GM06990 (cell line): ENCODE results near the gene TCF4.

ENCODE experiments used
- DNase-seq: peaks from one replicate; pipeline ENCODE4 v3.0.0-alpha.2; 2011; ENCODE audit not compliant: insufficient read length; ENCODE audit errors: extremely low read depth
- H3K27me3 ChIP-seq: replicated peaks from 2 replicates; pipeline ENCODE4 v1.6.0; 2011; ENCODE audit warnings: low read length; ENCODE audit not compliant: control insufficient read depth, insufficient read depth
- H3K36me3 ChIP-seq: 2 replicates; pipeline ENCODE4 v1.5.1; 2011; ENCODE audit warnings: low read length; ENCODE audit not compliant: control insufficient read depth, insufficient read depth
- H3K4me3 ChIP-seq: replicated peaks from 2 replicates; pipeline ENCODE4 v1.5.1; 2011; ENCODE audit warnings: low read depth, mild to moderate bottlenecking, control low read depth, low read length
- TF ChIP-seq, protein P1 (sequence below): IDR thresholded peaks from 2 replicates; pipeline ENCODE4 v1.5.1; 2011; ENCODE audit warnings: low read length, control low read depth, mild to moderate bottlenecking, inconsistent platforms; ENCODE audit not compliant: insufficient read depth, poor library complexity, severe bottlenecking

Gene TCF4

DNA sequence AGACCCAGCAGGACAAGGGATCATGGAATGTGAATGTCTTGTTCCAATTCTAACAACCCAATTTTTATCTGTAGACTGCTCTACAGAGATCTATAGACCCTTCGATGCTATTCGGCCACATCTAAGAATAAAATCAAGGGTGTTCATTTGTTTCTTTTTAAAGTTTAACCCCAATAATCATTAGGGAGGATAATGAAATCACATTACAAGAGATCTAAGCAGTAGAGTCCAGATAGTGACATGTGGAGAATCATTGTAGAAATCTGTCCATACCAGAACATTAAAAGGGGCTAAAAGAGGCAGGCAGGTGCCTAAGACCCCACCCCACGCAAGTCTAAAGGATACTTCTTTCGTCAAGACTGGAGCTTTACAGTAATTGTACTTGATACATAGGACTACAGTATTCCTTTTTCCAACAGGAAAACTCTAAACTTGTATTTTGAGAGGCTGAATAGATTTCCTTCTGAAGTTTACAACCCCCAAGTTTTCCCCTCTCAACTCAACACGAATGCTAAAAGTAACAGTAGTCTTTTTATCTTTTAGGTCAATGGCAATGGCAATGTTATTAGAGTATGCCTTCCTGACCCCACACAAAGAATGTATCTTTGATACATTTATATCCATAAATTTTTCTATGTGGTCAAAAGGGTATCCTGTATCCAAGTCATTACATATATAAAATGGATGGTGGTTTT, 183.7 kb downstream of the TCF4 start:
- no peak overlapping the region for H3K4me3 ChIP-seq

DNA sequence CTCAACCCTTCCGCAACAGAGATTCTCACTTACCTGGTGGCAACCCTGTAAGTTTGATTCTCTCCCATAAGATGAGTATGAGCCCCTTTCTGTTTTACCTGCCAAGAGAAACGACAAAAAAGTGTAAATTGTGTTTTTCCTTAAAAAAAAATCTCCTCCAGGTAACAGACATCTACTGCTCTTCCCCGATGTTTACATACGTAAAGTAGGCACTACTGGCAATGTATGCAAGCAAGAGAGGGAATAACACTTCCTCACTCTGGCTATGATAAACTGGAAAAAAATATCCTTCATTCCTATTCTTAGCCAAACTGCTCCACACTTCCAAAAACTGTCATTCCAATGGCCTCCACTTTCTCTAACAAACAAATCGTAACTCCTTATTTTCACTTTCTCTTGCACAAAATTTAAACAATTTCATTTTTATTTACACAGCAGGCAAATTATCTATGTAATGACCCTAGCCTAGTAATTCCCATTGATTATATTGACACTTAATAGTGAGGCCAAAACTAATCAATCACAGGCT, 184.5 kb downstream of the TCF4 start:
- no peaks in the 10 kb centered on the region for H3K27me3 ChIP-seq
- TF ChIP-seq, protein P1, sequence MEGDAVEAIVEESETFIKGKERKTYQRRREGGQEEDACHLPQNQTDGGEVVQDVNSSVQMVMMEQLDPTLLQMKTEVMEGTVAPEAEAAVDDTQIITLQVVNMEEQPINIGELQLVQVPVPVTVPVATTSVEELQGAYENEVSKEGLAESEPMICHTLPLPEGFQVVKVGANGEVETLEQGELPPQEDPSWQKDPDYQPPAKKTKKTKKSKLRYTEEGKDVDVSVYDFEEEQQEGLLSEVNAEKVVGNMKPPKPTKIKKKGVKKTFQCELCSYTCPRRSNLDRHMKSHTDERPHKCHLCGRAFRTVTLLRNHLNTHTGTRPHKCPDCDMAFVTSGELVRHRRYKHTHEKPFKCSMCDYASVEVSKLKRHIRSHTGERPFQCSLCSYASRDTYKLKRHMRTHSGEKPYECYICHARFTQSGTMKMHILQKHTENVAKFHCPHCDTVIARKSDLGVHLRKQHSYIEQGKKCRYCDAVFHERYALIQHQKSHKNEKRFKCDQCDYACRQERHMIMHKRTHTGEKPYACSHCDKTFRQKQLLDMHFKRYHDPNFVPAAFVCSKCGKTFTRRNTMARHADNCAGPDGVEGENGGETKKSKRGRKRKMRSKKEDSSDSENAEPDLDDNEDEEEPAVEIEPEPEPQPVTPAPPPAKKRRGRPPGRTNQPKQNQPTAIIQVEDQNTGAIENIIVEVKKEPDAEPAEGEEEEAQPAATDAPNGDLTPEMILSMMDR = no peak
- H3K36me3 ChIP-seq = no peaks in the 10 kb centered on the region
- no peak for DNase-seq
- H3K4me3 ChIP-seq = no peak overlapping the region

More for the DNA sequence above, 183.7 kb downstream of the TCF4 start:
- no peaks in the 10 kb centered on the region for H3K36me3 ChIP-seq
- no peaks in the 10 kb centered on the region for H3K27me3 ChIP-seq
- TF ChIP-seq, protein P1 = no peak
- no peak for DNase-seq

DNA sequence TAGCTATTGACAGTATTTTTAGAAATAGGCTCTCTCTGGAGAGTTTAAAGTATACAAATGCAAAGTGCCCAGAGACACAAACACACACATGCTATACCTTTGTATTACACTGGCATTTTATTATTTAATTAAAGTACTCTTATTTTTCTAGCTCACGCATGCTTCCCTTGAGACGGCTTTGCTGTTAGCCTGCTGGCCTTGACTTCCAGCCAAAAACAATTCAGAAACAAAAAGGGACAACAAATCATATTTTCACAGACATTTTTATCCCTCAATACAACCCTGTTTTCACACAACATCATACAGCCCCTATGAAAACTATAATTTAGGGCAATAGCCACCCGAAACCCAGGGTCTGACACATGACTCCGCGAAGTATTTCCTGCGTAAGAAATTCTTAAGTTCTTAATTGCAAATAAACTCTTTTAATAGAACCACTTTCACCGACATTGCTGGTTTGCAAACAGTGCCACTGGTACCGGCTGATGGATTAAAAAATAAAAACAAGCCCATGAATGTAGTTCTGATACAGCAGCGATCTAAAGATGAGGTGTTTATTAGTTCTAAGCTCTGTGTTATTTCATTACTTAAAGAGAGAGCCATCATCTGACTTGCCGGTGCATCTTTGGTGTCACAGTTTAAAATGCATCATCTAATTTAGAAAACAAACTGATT, 185.1 kb downstream of the TCF4 start:
- no peaks in the 10 kb centered on the region for H3K36me3 ChIP-seq
- TF ChIP-seq, protein P1 = no peak
- H3K27me3 ChIP-seq = no peaks in the 10 kb centered on the region
- no peak overlapping the region for H3K4me3 ChIP-seq
- no peak for DNase-seq

DNA sequence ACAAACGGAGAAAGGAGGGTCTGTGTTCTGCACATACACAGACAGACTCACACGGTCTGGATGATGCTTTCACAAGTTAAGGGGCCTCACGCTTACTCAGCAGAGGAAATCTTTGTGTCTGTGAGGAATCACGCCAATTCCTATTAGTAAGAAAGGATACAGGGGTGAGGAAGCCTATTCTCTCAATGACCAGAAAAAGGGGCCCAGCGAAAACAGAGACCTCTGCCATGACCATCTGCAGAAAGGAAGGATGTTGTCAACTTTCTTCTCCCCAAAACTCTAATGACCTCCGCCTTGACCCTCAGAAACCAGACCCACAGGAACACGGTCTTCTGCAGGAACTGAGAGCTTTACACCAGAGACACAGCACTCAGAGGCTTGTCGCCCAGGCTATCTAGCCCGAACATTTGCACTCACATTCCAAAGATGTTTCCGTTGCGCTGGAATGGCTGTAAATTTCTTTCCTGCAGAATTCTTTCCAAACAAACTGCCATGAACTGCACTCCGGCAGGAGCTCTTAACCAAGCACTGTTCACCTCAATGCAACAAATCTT, 186.3 kb downstream of the TCF4 start:
- Histone ChIP-seq H3K4me3 (no peak overlapping the region), H3K27me3 (no peaks in the 10 kb centered on the region), H3K36me3 (no peaks in the 10 kb centered on the region)
- DNase-seq = no peak
- TF ChIP-seq, protein P1 = no peak

DNA sequence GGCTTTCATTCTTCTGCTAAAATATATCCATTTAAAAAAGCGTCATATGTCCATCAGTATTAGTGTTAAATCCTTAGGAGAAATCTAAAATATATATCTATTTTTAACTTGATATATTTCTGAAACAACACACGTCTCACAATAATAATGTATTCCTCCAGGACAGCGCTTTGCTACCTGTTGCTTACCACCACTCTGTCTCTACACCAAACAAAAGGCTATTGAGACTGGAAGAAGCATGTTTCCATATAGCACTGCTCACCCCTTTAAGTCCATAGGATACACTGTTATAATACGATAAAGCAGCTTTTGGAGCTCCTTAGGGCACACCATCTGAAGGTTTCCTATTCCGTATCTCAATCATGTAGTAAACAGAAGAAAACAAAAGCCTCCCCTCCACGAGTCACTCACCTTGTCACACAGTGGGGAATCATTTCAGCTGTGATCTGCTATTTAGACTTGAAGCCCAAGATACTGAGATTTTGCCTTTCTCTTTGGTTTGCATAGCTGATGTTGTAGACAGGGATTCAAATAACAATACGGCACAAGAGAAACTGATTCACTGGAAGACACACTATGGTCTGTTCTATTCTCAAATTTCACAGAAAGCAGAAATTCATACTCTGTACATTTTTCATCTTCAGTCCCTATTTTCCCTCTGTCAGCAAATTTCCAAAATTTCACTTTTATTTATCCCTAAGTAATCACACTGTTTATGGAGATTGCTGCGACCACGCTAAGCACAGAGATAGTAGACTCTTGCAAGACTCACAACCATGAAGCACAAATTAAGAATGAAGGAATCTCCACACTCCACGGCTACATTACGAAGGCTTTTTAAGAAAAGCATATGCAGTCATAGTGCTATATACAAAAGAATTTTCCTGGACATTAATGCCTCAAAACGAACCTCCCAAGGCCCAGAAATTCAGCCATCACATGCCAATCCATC, 187.1 kb downstream of the TCF4 start:
- H3K36me3 ChIP-seq = no peaks in the 10 kb centered on the region
- H3K27me3 ChIP-seq = no peaks in the 10 kb centered on the region
- TF ChIP-seq, protein P1 = no peak
- H3K4me3 ChIP-seq = no peak overlapping the region
- DNase-seq = no peak
